Ovary (tissue), 9 donors: ENCODE data around the gene DNAJC15. TPM values are rescaled to one million over a fixed set of nuclear protein-coding genes. Genes with fewer than 3 reads are reported as not detected.

Source experiments
- DNase-seq, 5 donors: peaks; one replicate each; pipeline ENCODE4 v3.0.0-alpha.2; 2019 to 2020
- H3K27ac ChIP-seq, 2 donors: fragments of 200-600 bp; one replicate each; pipeline versions ENCODE4 v1.5.1 to v1.8.0; 2019 to 2022
- H3K27me3 ChIP-seq: fragments of 200-600 bp; one replicate; pipeline ENCODE4 v1.8.0; 2022
- H3K36me3 ChIP-seq: fragments of 200-600 bp; sonication (generic); one replicate; pipeline ENCODE4 v1.5.1; 2019
- H3K4me1 ChIP-seq: one replicate; pipeline ENCODE4 v1.8.1; 2013; ENCODE audit warnings: mild to moderate bottlenecking, moderate library complexity; ENCODE audit not compliant: insufficient read depth
- H3K4me3 ChIP-seq: fragments of 200-600 bp; sonication (generic); one replicate; pipeline ENCODE4 v1.5.1; 2017
- H3K9me3 ChIP-seq, 2 donors: fragments of 200-600 bp in 1 of 2; sonication (generic) in 1 of 2; one replicate each; pipeline versions ENCODE4 v1.5.1 to v1.8.1; 2013 to 2019; ENCODE audit warnings: mild to moderate bottlenecking in 1 of 2, moderate library complexity in 1 of 2
- CTCF ChIP-seq, 3 donors: fragments of 450-650 bp in 2 of 3; fragments of 200-600 bp in 1 of 3; IDR thresholded peaks; one replicate each; pipeline versions ENCODE4 v1.5.1 to v1.8.0; 2016 to 2022; ENCODE audit warnings: antibody characterized with exemption in 3 of 3, mild to moderate bottlenecking in 1 of 3
- EP300 ChIP-seq: sonication (generic); formaldehyde crosslinking; IDR thresholded peaks from one replicate; pipeline ENCODE4 v1.6.1; 2017; ENCODE audit warnings: antibody characterized with exemption
- POLR2A ChIP-seq: fragments of 450-650 bp; IDR thresholded peaks from one replicate; pipeline ENCODE4 v1.6.1; 2017; ENCODE audit warnings: antibody characterized with exemption, mild to moderate bottlenecking, moderate library complexity
- WGBS, 3 donors: extraction: QIAGEN DNeasy Blood & Tissue Kit in 1 of 3; methylation state at CpG; one replicate each; pipeline versions ENCODE4 v1.1.5 to v1.1.7; 2013 to 2017; 5-methylcytosine and 5-hydroxymethylcytosine counted together
- intact Hi-C, 4 donors: fragments of 100-400 bp; cut with DNase I; formaldehyde crosslinking; loops; one replicate each; pipeline versions ENCODE4 v1.11.0 to v1.15.1; 2022 to 2023
- polyA plus RNA-seq, 2 donors: library from polyadenylated mRNA; stranded (reverse); fragments of 200-250 nt in 1 of 2; fragments of 350-450 nt in 1 of 2; fragmentation: Illumina TruSeq in 1 of 2; extraction: RNeasy Lipid Tissue Mini Kit (QIAGEN cat#74804) in 1 of 2; gene quantifications; one replicate each; pipeline ENCODE4 v1.2.3, GENCODE V29; 2013 to 2014
- total RNA-seq, 7 donors: library from RNA; depleted of rRNA in 2 of 7; stranded (reverse); fragments of >200 nt in 2 of 7; fragmentation: NEBNext Ultra II Directional in 3 of 7; extraction: Animal tissue kit (Norgen Biotek cat#: 25700) in 3 of 7; gene quantifications; one replicate each; pipeline versions ENCODE4 v1.1.0 to v1.2.4, GENCODE V29; 2016 to 2023
- donor health status: DM: no; HTN: no; CAD: no; lungs with moderate emphysema.
- donor health status: DM: no; HTN: no; CAD: no.
- donor health status: Bipolar disorder and iron deficiency.
- donor health status: DM: yes; HTN: yes; CAD: no.
- donor health status: DM: no; HTN: no; CAD: no.
- donor health status: DM: yes; HTN: yes; CAD: no.

The DNAJC15 gene
- total and polyA plus RNA-seq, 9 donors, result 0.23 to 6.2 (median 2.9) TPM

- Histone ChIP-seq H3K9me3 (no peaks in the 10 kb centered on the region), H3K36me3 (no peaks in the 10 kb centered on the region), H3K4me3 (no peak overlapping the region), H3K27ac (no peak overlapping the region), H3K4me1 (no peaks in the 10 kb centered on the region), H3K27me3 (no peaks in the 10 kb centered on the region)
- intact Hi-C loops, result no loop called here
- no peak for TF ChIP-seq EP300
- no peak for TF ChIP-seq CTCF (IDR thresholded peaks at IDR 0.05)
- TF ChIP-seq POLR2A, result no peak
- no peak for DNase-seq
- WGBS, 3 donors, result 36 to 50% (median 50%) methylated on average over 1 of the region's 1 CpG
Observed at GRCh38 chr13:42981853-42982252, 41.5 kb upstream of the DNAJC15 start.

DNA sequence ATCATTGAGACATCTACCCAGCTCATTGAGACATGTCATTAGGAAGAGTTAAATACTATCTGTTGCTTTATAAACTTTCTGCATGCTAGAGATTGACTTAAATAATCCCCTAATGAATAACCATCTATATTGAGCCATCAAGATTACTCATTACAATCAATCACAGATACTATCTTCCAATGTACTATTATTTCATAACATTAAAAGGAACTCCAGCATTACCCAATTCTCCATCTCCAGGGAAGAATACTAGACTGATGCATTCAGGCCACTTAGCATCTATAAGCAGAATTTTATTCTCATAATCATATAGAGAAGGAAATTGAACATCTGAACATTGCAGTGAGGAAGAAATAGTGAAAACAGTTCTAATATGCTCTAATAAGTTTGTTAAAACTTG is 39.4 kb upstream of the DNAJC15 start:
- DNase-seq, result no peak
- no peak overlapping the region for H3K4me3 ChIP-seq
- H3K4me1 ChIP-seq, result no peaks in the 10 kb centered on the region
- TF ChIP-seq CTCF (IDR thresholded peaks at IDR 0.05) (no peak), POLR2A (no peak), EP300 (no peak)
- H3K27me3 ChIP-seq, result no peaks in the 10 kb centered on the region
- no peaks in the 10 kb centered on the region for H3K9me3 ChIP-seq
- intact Hi-C loops, result no loop called here
- H3K27ac ChIP-seq, result no peak overlapping the region
- H3K36me3 ChIP-seq, result no peaks in the 10 kb centered on the region

- 87 to 94% (median 93%) methylated on average over 1 of the region's 1 CpG for WGBS, 3 donors
- Histone ChIP-seq H3K9me3 (no peaks in the 10 kb centered on the region), H3K36me3 (no peaks in the 10 kb centered on the region), H3K4me3 (no peak overlapping the region), H3K4me1 (no peaks in the 10 kb centered on the region), H3K27me3 (no peaks in the 10 kb centered on the region), H3K27ac (no peak overlapping the region)
- intact Hi-C loops, result no loop called here
- TF ChIP-seq POLR2A (no peak), EP300 (no peak), CTCF (IDR thresholded peaks at IDR 0.05) (no peak)
- no peak for DNase-seq
Observed at GRCh38 chr13:42984691-42985090, 38.7 kb upstream of the DNAJC15 start.

DNA sequence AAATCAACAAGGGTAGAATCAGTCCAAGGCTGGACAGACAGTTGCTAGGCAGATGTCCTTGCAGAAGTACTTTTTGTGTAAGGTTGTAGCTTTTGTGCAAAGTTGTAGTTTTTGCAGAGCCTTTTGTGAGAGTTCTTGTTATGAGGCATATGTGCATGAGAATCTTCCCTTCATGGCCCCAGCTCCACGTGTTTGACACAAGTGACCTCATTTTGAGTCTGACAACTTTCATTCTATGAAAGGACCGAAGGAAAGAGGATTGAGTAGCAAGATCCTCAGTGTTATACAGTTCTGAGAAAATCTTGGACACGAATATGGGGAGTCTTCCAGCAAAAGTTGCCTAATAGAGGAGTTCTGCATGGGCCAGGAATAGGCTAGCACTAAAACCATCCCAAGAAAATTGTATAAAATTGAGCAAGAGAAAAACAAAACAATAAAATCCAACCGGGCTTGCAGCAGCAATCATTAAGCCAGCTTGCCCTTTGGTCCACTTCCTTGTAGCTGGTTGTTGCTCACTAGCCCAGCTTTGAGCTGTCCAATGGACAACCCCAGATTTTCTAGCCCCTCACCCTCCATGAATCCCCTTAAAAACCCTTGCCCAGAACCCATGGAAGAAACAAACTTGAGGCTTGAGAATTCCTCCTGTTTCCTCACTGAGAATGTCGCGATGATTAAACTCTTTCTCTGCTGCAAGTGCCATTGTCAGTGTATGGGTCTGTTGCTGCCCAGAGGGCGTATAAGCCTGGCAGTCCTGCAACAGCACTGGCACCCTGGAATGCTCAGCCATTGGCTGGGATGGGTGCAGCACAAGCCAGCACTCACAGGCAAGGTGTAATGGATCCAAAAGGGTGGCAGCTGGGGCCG is 37.8 kb upstream of the DNAJC15 start:
- Histone ChIP-seq H3K9me3 (no peaks in the 10 kb centered on the region), H3K36me3 (no peaks in the 10 kb centered on the region), H3K27me3 (no peaks in the 10 kb centered on the region), H3K27ac (peak overlapping the region in 1 of 2 donors; percentile 25), H3K4me3 (no peak overlapping the region), H3K4me1 (no peaks in the 10 kb centered on the region)
- TF ChIP-seq POLR2A (no peak), CTCF (IDR thresholded peaks at IDR 0.05) (no peak), EP300 (no peak)
- peak in 1 of 5 donors; percentile 18 for DNase-seq
- intact Hi-C loops, result no loop called here
- WGBS, 3 donors, result 75 to 87% (median 85%) methylated on average over 8 of the region's 8 CpGs
